CD14-positive monocyte (primary cell): ENCODE data around the gene TMEM132E. TPM values are rescaled to one million over a fixed set of nuclear protein-coding genes. Genes with fewer than 3 reads are reported as not detected.

Source experiments
- DNase-seq, 3 donors: peaks; one replicate each; pipeline ENCODE4 v3.0.0-alpha.2; 2011 to 2022
- H2AFZ ChIP-seq: 2 replicates; pipeline ENCODE4 v1.6.0; 2012; ENCODE audit warnings: mild to moderate bottlenecking, low read depth, low read length, inconsistent platforms; ENCODE audit not compliant: insufficient read depth, poor library complexity, severe bottlenecking
- H3K27ac ChIP-seq, 2 donors: 1 replicate in 1 of 2; 2 replicates in 1 of 2; pipeline ENCODE4 v1.5.1; 2012 to 2013; ENCODE audit warnings: low read length in 2 of 2, control low read depth in 1 of 2, inconsistent platforms in 1 of 2, low read depth in 1 of 2, mild to moderate bottlenecking in 1 of 2
- H3K27me3 ChIP-seq, 2 donors: one replicate each; pipeline versions ENCODE4 v1.6.0 to v1.6.1; 2011 to 2013; ENCODE audit warnings: low read length in 2 of 2; ENCODE audit not compliant: control insufficient read depth in 2 of 2, insufficient read depth in 2 of 2
- H3K36me3 ChIP-seq, 2 donors: replicated peaks in 1 of 2; 1 replicate in 1 of 2; 2 replicates in 1 of 2; pipeline versions ENCODE4 v1.5.1 to v1.6.1; 2012 to 2013; ENCODE audit warnings: low read length in 2 of 2, control low read depth in 1 of 2, inconsistent platforms in 1 of 2, mild to moderate bottlenecking in 1 of 2; ENCODE audit not compliant: insufficient read depth in 2 of 2, control insufficient read depth in 1 of 2
- H3K4me1 ChIP-seq, 2 donors: 1 replicate in 1 of 2; 2 replicates in 1 of 2; pipeline versions ENCODE4 v1.5.1 to v1.6.1; 2012 to 2013; ENCODE audit warnings: low read length in 2 of 2, control low read depth in 1 of 2, inconsistent platforms in 1 of 2, mild to moderate bottlenecking in 1 of 2, moderate library complexity in 1 of 2; ENCODE audit not compliant: insufficient read depth in 2 of 2, control insufficient read depth in 1 of 2
- H3K4me2 ChIP-seq: replicated peaks from 2 replicates; pipeline ENCODE3; 2012; ENCODE audit warnings: low read length, moderate library complexity, mild to moderate bottlenecking; ENCODE audit not compliant: poor library complexity, severe bottlenecking; ENCODE audit errors: extremely low read depth
- H3K4me3 ChIP-seq, 3 experiments: fragments of 200-600 bp in 1 of 3; sonication (generic) in 1 of 3; replicated peaks in 1 of 3; 1 replicate in 2 of 3; 2 replicates in 1 of 3; pipeline ENCODE4 v1.5.1; 2011 to 2013; ENCODE audit warnings: low read length in 3 of 3, mild to moderate bottlenecking in 3 of 3, control low read depth in 2 of 3, low read depth in 2 of 3, inconsistent platforms in 1 of 3, moderate library complexity in 1 of 3
- H3K79me2 ChIP-seq: 2 replicates; pipeline ENCODE4 v1.6.0; 2012; ENCODE audit warnings: mild to moderate bottlenecking, control low read depth, inconsistent platforms, low read length, moderate library complexity; ENCODE audit not compliant: insufficient read depth
- H3K9ac ChIP-seq: 2 replicates; pipeline ENCODE4 v1.6.0; 2017; ENCODE audit warnings: low read length, mild to moderate bottlenecking; ENCODE audit not compliant: insufficient read depth, poor library complexity, severe bottlenecking
- H3K9me3 ChIP-seq, 2 donors: replicated peaks in 1 of 2; 1 replicate in 1 of 2; 2 replicates in 1 of 2; pipeline versions ENCODE4 v1.5.1 to v1.6.1; 2012 to 2013; ENCODE audit warnings: low read length in 2 of 2, control low read depth in 1 of 2; ENCODE audit not compliant: control insufficient read depth in 1 of 2, insufficient read depth in 1 of 2
- H4K20me1 ChIP-seq: 2 replicates; pipeline ENCODE4 v1.6.0; 2012; ENCODE audit warnings: mild to moderate bottlenecking, low read length, control low read depth, moderate library complexity; ENCODE audit not compliant: insufficient read depth
- H3K27ac Mint-ChIP-seq, 7 donors: one replicate each; pipeline ENCODE4 v1.8.0; 2020; ENCODE audit warnings: mild to moderate bottlenecking in 7 of 7, mixed read lengths in 7 of 7, moderate library complexity in 6 of 7, inconsistent platforms in 2 of 7
- H3K27me3 Mint-ChIP-seq, 3 donors: one replicate each; pipeline ENCODE4 v1.8.0; 2021 to 2022; ENCODE audit warnings: low read depth in 3 of 3, mild to moderate bottlenecking in 3 of 3, mixed read lengths in 3 of 3, moderate library complexity in 3 of 3, inconsistent platforms in 1 of 3
- H3K36me3 Mint-ChIP-seq, 2 donors: one replicate each; pipeline ENCODE4 v1.8.0; 2020; ENCODE audit warnings: mixed read lengths in 2 of 2, inconsistent platforms in 1 of 2, mild to moderate bottlenecking in 1 of 2
- H3K4me1 Mint-ChIP-seq: one replicate; pipeline ENCODE4 v1.8.0; 2020; ENCODE audit warnings: mild to moderate bottlenecking, mixed read lengths
- H3K4me3 Mint-ChIP-seq, 2 donors: one replicate each; pipeline ENCODE4 v1.8.0; 2020; ENCODE audit warnings: mild to moderate bottlenecking in 2 of 2, mixed read lengths in 2 of 2, moderate library complexity in 1 of 2
- H3K9me3 Mint-ChIP-seq, 7 donors: one replicate each; pipeline ENCODE4 v1.8.0; 2020 to 2022; ENCODE audit warnings: mixed read lengths in 7 of 7, mild to moderate bottlenecking in 6 of 7, moderate library complexity in 6 of 7, inconsistent platforms in 2 of 7
- CTCF ChIP-seq: fragments of 200-600 bp; IDR thresholded peaks from one replicate; pipeline ENCODE4 v1.8.0; 2022; ENCODE audit warnings: antibody characterized with exemption, mild to moderate bottlenecking
- WGBS: methylation state at CpG from one replicate; pipeline ENCODE4 v1.1.5; 2013; ENCODE audit warnings: missing lambda C conversion rate; ENCODE audit not compliant: insufficient coverage; 5-methylcytosine and 5-hydroxymethylcytosine counted together
- intact Hi-C, 2 donors: fragments of 100-400 bp; cut with micrococcal nuclease; formaldehyde crosslinking; loops; one replicate each; pipeline versions ENCODE4 v1.15.0 to v1.15.1; 2023
- polyA plus RNA-seq, 3 donors: library from polyadenylated mRNA; depleted of rRNA in 1 of 3; unstranded in 2 of 3; stranded (reverse) in 1 of 3; fragments of 300-500 nt in 2 of 3; fragments of >200 nt in 1 of 3; fragmentation: Illumina TruSeq in 2 of 3; gene quantifications; 1 replicate in 2 of 3; 2 replicates in 1 of 3; pipeline ENCODE4 v1.2.3, GENCODE V29; 2012 to 2021

TMEM132E gene
- polyA plus RNA-seq, 3 donors, result not detected

GRCh38 chr17:34672176-34672785 is 92.9 kb downstream of the TMEM132E start:
- H3K4me1 Mint-ChIP-seq, result peaks cover 4% of the 10 kb centered on the region
- no peak overlapping the region for H3K9ac ChIP-seq
- no peak overlapping the region for H3K27ac Mint-ChIP-seq
- H3K4me1 ChIP-seq, result no peaks in the 10 kb centered on the region
- no peaks in the 10 kb centered on the region for H3K27me3 ChIP-seq
- 100% methylated on average over 1 of the region's 3 CpGs for WGBS
- intact Hi-C loops, result no loop called here
- no peak overlapping the region for H3K4me2 ChIP-seq
- H3K27me3 Mint-ChIP-seq, result peaks cover 7 to 9% (median 7%) of the 10 kb centered on the region in 3 donors
- no peak overlapping the region for H2AFZ ChIP-seq
- H3K36me3 ChIP-seq, result no peaks in the 10 kb centered on the region
- no peaks in the 10 kb centered on the region for H4K20me1 ChIP-seq
- H3K4me3 Mint-ChIP-seq, result no peak overlapping the region
- no peaks in the 10 kb centered on the region for H3K79me2 ChIP-seq
- H3K4me3 ChIP-seq, result no peak overlapping the region
- H3K9me3 ChIP-seq, result no peaks in the 10 kb centered on the region
- H3K36me3 Mint-ChIP-seq, result no peaks in the 10 kb centered on the region
- no peak overlapping the region for H3K27ac ChIP-seq
- no peaks in the 10 kb centered on the region for H3K9me3 Mint-ChIP-seq
- DNase-seq, result no peak
- no peak for TF ChIP-seq CTCF

DNA sequence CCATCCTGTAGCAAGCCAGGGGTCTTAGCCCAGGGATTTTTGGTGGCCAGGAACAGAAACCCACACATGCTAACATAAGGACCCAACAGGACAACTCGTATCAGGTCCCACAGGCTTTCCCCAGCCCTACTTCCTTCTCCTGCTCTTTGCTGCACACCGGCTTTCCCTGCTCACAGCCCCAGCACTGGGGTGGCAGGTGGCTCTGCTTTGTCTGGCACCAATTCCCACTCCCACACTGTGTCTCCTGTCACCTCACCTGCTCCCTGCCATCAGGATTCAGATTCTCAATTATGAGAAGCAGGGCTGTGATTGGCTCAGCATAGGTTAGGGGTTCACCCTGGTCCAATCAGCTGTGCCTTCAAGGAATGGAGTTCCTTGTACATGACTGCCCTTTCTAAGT is 94.1 kb downstream of the TMEM132E start:
- no peak for TF ChIP-seq CTCF
- Histone ChIP-seq H3K4me1 (no peaks in the 10 kb centered on the region), H3K36me3 (no peaks in the 10 kb centered on the region), H3K27ac (no peak overlapping the region), H3K4me2 (no peak overlapping the region), H3K9me3 (no peaks in the 10 kb centered on the region), H3K79me2 (no peaks in the 10 kb centered on the region), H3K9ac (no peak overlapping the region), H2AFZ (no peak overlapping the region), H3K4me3 (no peak overlapping the region), H4K20me1 (no peaks in the 10 kb centered on the region), H3K27me3 (no peaks in the 10 kb centered on the region)
- Mint-ChIP-seq H3K9me3 (peaks cover 0 to 2% (median 0%) of the 10 kb centered on the region in 7 donors), H3K4me3 (no peak overlapping the region), H3K36me3 (no peaks in the 10 kb centered on the region), H3K27ac (peak overlapping the region in 1 of 7 donors; percentile 54), H3K4me1 (peaks cover 4% of the 10 kb centered on the region), H3K27me3 (peaks cover 6 to 7% (median 7%) of the 10 kb centered on the region in 3 donors)
- no peak for DNase-seq
- 94% methylated on average over 2 of the region's 2 CpGs for WGBS
- intact Hi-C loops, result no loop called here
